ENCODE data around the gene NPR3.

GRCh38 chr5:32840606-32841005 is 129.5 kb downstream of the NPR3 start:
- no peak for TF ChIP-seq EZH2 (IDR thresholded peaks at IDR 0.05; ENCODE audit: low read length, missing control alignments)
- no peak for TF ChIP-seq CTCF (conservative IDR thresholded peaks at IDR 0.05 in 1 of 2, IDR thresholded peaks at IDR 0.05 in 1 of 2; ENCODE audit: low read depth in 1 of 2, low read length in 2 of 2)

All from fibroblast of lung (primary cell).